Brain pericyte (primary cell): Measurements from ENCODE around the gene MBLAC2.
A peak's percentile ranks its signal among the peaks of the same experiment; 100 is the strongest.

Experiments
- DNase-seq: peaks from one replicate; pipeline ENCODE4 v3.0.0-alpha.2; 2012; ENCODE audit warnings: low read depth, low spot score

The MBLAC2 gene

DNA sequence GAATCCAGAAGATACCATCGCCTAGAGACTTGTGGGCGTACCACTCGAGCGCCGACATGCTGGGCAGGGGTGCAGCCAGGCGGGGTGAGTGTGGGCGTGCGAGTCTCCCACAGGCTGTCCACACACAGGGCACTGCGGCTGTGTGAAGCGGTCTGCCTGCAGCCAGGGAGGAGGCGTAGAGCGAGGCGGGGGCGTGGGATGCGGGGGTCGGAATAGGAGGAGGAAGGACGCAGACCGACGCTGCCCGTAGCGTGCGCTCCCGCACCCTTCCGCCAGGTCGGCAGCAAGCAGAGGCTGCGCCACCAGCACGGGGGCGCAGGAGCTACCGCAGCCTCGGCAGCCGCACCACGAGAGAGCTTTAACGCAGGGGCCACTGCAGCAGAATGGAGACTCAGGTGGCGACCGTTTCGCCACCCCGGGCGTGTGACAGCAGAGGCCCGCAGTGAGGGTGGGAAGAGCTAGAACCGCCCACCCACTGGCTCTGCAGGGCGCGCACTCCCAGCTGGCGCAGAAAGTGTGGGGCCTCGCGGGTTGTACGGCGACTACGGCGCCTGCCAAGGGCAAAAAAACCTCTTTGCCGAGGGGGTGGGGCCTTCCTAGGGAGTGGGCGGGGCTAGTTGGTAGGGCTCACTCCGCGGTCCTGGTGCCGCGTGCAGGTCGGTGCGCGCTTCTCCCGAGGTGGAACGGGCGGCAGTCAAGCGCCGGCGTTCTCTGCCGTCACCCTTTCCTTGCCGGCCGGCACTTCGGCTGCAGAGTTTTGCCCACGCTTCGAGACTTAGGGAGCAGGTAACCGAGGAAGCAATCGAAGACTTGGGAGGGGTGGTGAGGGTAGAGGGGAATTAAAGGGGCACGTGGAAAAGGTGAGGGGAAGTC lies at the start of gene MBLAC2, which contains the start of gene POLR3G:
MBLAC2 (minus strand) TSS at position 537 of the 873 bp plus-strand sequence; CDS start at position 58, 479 bp downstream.
POLR3G (plus strand) TSS at position 630 of the 873 bp plus-strand sequence. CDS start 10,704 bp downstream, outside the sequence.
- peak; percentile 69 for DNase-seq

DNA sequence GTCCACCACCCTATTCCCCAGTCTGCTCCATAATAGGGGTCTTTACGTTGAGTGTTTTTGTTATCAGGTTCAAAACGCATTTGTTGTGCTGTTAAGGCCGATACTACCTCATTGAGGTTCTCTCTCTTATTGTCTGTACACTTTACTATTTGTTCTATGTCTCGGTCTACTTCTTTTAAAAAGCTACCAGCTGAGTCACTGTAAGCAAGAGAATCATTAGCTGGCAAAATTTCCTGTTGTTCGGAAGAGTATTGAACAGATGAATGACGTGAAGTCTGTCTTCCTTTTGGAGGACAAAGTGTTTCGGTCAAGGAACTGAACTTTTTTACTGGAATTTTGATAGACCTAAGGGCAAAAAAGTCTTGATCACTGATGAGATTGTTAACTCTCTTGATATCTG lies 44.5 kb upstream of the MBLAC2 start:
- DNase-seq: no peak

DNA sequence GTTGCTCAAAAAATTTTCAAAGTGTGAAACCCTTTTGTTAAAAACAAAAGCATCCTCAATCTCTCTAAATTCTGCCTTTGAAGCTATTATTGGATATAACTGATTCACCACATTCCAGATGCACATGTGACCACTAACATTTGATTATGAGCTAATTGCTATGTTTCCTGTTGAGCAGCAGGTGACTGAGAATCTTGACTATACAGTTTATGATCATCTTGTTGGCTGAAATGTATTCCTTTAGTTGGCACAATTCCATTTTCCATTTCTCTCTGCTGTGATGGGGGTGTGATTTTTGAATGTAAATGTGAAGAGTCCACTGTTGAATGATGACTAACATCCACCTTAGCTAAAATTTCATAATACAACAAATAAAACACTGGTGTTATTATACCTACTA lies 44.1 kb upstream of the MBLAC2 start:
- DNase-seq: no peak

DNA sequence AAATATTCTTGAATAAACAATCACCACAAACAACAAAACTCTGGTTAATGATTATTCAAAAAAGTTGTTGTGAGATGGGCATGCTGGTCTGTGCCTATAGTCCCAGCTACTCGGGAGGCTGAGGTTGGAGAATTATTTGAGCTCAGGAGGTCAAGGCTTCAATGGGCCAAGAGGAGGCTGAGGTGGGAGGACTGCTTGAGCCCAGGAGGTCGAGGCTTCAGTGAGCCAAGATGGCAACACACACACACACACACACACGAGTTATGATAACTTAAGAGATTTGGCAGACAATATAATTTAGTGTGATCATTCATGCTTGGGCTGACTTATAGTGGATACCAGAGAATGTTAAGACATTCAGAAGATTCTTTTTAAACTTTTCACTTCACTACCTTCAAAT lies 39.9 kb upstream of the MBLAC2 start:
- no peak for DNase-seq

DNA sequence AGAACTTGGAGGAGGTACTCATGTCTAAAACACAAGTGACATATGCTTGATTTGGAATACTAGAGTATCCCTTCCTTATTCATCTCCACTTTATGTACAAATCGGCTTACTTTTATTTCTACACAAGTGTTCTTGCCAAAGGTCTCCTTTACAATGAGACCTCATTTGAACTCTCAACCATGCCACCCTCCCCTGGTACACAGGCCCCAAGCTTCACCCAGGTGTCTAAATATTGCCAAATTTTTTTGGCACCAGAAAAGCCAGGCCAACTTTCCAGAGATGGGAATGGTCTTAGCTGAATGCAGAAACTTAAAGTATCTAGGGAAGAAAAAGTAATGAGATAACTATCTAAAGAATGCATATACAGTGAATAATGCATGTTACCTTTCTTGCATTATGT lies 35.9 kb upstream of the MBLAC2 start:
- DNase-seq: no peak

DNA sequence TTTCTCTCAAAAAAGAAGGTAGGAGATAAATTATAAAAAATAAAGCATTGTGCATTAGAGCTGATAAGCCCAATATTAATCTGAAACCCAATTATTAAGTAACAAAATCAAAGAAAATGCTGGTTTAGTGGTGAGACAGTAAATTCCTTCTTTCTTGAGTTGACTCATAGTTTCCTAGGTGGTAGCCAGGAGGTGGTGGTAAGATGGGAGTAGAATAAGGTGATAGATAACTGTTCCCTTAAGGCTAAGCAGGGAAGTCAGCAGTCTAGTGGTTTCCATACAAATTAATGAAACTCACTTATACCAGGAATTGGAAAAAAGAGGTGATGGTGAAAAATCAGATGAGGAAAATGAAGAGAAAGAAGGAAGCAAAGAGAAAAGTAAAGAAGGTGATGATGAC lies 31.6 kb upstream of the MBLAC2 start:
- DNase-seq: no peak

DNA sequence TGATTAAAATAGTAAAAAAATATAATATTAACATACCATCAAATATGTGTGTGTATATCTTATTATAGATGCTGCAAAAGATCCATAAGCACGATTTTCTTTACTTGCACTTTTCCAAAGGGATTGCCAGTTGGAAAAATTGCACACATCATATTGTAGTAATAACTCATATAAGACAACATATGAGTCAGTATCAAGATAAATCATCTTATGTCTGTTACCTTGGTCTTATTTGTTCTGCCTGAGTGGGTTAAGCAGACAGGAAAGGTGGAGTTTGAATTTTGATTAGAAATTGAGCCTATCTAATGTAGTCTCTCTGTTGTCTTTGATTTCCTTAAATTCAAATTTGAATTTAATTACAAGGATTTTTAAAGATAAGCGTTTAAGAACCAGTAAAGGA lies 30.2 kb upstream of the MBLAC2 start:
- DNase-seq: no peak

DNA sequence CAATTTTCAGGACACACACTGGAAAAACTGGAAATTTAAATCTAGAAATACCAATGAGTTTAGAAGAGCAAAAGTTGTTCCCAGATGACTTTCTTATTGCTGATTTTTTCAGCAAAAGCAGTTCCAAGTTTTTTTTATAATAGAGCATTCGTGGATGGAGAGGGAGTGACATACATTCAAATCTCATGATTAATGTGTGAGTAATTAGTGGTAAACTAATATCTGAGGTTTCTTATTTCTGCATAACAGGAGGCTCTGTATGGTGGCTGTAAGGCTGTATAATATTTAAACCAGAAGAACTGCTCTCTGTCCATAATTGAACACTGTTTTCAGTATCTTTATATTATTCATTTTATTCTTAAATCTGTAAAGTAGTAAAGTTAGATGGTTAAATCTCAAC lies 29.0 kb upstream of the MBLAC2 start:
- DNase-seq: no peak

DNA sequence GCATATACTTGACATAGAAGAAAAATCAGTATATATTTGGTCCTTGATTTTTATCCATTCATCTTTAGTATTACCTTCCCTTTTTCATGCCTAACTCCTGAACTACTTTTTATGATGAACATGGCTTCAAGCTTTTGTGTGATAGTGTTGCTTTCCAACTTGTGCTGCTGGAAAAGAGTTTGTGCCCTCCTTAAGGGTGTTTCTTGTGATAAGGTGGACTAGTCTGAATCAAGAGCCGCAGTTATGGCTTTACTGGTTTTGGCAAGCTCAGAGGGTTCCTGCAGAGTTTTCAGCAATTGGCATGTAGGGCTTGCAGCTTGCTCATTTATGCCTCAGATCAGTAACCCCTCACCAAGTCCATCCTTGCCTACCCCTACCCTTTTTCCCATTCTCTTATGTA lies 20.6 kb upstream of the MBLAC2 start:
- no peak for DNase-seq

DNA sequence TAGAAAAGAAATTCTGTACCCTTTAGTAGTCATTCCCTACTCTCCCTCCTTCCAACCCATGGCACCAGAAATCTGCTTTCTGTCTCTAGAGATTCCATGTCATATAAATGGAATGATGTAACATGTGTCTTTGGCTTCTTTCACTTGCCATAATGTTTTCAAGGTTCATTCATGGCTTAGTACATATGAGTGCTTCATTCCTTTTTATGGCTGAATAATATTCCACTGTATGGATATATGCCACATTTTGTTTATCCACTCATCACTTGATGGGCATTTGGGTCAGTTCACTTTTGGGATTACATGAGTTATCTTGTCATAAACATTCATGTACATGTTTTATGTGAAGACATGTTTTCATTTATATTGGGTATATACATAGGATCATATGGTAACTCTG lies 19.5 kb upstream of the MBLAC2 start:
- DNase-seq: no peak

DNA sequence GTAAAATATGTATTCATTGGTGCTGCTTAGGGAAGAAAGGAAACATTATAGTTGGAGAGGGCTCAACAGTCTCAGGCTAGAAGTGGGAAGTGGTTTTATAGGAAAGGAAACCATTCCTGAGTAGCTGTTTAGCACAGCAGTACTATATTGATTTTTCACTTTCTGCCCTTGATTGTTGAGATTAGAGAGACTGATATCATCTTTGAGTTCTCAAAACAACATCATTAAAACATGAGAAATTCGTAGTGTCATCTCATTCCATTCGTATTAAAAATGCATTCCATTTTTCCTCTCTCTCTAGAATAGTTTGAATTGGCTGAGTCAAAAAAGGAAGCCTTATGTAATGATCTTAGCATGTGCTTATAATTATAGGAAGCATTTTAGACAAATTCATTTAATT lies 14.2 kb upstream of the MBLAC2 start:
- DNase-seq: no peak

DNA sequence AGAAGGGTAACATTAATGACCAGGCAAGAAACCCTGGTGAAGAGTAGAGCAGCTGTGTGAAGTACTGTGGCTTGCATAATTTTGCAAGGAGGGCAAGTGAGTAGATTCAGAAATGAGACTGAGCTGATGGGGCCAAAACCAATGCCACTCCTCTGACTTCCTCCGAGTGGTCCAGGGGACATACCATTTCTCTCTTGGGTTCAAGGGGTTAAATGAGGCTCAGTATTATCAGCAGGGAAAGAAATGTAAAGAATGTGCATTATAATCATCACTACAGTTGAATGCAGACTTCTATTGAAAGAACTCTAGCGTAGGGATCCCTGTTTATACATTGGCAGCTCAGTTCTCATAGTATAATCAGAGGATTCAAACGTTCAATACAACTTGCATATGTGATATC lies 10.0 kb upstream of the MBLAC2 start:
- DNase-seq: no peak

DNA sequence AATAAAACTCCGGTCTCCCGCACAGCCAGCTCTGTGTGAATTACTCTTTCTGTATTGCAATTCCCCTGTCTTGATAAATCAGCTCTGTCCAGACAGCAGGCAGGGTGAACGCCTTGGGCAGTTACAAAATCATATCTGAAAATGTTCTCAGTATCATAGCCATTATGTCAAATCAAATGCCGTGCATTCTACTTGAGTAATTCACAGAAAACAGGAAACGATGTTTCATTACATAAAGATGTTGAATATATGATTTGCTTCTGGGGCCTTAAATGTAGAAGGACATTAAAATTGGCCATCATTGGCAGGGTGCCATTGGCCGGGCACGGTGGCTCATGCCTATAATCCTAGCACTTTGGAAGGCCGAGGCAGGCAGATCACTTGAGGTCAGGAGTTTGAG lies 8.6 kb upstream of the MBLAC2 start:
- no peak for DNase-seq

DNA sequence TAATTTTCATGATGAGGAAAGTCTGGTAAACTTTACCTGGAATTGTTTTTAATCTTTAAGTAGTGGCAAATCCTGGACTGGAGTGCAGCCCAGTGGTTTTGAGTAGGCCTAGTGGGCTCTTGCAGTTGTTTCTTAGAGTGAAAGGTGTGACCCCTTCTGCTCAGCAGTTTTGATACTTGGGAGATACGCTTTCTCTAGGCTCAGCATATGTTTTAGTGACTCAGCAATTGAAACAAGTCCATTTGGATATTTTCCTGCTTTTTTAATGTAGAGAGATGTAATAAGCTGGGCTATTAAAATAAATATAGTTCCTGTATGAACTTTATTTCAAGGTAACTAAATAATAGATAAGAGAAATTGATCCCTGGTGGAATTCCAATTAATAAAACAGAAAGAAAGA lies 6.1 kb upstream of the MBLAC2 start:
- no peak for DNase-seq

DNA sequence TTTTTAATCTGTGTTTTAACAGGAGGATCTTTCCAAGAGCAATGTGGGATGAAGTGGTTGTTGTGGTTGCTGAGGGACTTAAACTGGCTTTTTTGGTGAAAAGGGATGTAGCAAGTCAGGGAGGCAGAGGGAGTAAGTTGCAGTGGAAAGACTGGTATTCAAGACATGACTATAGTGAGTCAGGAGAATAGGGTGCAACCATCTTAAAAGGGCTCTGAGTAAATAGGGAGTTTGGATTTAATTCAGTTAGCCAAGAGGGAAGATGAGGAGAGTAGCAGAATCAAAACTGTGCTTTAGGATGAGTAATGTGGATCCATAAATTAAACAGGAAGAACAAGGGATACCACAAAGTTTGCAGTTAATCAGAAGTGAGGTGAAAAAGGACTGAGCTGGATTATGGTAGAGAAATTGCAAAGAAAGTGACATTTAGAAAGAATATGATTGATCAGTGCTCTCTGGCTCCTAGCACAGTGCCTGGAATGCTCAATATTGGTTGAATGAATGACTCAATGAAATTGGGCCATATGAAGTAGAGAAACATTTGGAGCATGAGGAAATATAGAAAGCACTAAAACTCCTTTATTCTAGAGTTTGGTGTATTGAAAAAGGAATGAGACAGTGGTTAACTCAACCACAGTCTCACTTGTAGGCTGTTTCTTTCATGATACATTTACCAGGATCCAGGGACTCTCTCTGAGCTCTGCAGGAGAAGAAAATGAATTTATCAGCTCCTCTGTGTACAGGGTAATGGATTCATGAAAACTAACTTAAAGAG lies 5.2 kb upstream of the MBLAC2 start:
- DNase-seq: no peak

DNA sequence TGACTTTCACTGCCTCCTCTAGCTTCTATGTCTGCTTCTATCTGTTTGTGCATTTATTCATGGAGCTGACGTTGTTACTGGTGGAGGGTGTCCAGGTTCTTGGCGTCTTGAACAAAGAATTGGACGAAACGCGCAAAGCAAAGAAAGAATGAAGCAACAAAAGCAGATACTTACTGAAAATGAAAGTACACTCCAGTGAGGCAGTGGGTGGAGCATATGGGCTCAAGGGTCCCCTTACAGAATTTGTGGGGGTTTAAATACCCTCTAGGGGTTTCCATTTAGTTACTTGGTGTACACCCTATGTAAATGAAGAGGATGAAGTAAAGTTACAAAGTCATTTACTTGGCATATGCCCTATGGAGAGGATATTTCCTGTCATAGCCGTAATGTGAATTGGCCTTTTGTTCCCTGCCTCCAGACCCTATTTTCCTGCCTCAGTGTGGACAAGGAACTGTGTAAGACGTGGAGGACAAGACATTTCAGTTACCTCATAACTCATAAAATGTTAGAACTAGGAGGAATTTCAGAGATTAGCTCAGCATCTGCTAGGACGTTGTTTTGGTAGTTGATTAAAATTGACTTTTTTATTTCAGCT lies 3.1 kb upstream of the MBLAC2 start:
- DNase-seq: no peak

DNA sequence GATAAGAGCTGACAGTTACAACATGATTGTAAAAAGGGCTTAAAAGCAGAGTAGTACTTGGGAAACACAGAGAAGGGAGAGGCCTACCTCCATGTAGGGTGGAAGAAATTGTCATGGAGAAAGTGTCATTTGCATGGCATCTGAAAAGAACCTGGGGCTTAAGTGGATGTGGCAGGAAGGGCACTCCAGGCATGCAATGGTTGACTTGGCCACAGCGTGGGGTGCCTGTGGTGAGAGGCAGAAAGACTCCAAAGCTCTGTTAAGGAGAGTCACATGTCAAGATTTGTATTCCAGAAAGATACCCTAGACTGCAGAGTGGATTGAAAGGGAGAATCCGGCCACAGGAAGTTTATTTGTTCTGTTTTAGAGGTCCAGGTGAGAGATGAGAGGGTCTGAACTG lies 2.5 kb upstream of the MBLAC2 start:
- DNase-seq: no peak

DNA sequence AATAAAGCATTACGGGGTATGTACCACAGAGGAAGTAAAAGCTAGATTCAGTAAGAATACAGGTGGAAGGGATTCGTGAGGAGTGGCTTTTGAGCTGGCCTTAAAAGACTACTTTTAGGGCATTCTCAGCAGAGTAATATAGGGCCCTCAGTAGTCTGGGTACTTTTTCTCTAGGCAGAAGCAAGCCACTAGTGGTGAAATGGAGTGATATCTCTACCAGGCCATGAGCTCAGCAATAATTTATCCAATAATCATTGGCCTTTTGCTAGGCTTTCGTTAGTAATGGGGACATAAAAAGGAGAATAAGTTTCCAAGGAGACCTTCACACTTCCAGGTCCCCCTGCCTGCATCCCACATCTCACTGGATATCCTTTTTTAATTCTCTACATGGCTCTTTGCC lies 1.8 kb upstream of the MBLAC2 start:
- no peak for DNase-seq

DNA sequence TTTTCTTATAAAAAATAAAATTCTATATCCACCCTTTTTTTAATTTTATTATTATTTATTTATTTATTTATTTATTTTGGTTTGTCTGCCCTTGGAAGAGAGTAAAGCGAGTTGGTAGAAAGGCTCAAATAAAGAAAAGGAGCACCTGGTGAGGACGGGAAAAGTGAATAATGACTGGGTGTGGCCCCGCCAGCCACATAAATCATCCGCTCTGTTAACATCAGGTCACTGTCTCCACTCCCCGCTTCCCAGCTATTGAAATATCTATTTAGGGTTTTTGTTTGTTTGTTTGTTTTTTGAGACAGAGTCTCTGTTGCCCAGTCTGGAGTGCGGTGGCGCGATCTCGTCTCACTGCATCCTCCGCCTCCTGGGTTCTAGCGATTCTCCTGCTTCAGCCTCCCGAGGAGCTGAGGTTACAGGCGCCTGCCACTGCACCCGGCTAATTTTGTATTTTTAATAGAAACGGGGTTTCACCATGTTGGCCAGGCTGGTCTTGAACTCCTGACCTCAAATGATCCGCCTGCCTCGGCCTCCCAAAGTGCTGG lies 937 bp upstream of the MBLAC2 start:
- DNase-seq: no peak

DNA sequence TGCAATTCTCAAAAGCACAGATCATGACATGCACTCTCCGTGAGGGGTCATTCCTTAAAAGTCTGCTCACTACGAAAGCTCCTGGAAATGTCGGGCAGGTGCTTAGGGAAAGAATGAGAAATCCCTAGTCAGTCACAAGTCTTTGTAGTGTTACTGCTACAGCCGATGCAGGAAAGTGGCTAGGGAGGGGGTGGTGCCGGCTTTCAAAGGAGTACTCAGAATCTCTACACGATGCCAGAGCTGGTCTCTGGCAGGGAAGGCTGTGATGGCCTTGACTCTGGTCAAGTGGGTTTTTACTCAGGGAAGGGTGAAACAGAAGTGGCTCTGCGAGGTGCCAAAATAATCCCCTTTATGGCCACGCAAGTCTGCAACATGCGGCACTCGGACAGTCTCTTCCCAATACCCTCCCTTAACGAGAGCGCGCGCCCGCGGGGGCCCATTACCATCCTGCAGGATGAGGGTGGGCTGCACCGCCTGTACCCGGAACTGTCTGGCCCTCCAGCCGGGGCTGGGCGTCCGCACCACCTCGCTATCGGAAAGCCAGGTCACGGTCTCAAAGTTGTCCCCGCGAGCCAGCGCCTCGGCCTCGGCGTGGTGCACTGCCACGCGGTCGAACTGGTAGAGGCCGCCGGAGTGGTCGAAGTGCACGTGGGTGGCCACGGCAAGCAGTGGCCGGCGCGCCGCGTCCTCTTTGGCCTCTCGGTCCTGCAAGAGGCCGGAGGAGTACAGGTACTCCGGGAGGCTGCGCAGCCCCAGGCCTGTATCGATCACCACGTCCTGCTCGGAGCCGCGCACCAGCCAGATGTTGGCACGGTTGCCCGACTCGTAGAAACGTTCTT lies 956 bp downstream of the MBLAC2 start:
- no peak for DNase-seq

DNA sequence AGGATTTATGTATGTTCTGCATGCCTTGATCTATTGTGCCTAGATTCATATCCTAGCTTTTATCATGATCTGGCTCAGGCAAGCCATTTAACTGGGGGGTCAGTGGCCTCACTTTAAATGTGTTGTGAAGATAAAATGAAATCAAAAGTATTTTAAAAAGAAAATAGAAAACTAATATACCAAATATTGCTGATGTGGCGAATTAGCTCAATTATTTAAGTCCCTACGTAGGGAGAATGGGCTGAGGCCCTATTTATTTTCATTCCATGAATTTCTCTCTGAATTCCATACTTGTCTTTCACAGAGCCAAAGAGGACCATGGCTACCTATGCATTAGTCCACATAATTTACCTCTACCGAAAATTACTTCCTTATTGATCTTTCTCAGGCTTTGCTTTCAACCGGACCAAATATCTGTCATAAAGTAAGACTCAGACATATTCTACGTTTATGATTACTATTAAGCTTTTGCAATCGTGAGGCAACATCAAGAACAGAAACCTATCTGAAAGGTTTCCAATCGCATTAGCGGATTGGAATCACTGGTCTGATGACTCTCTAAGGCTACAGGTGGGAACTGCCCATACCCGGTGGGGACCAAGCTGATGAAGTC lies 1.7 kb downstream of the MBLAC2 start:
- DNase-seq: no peak
